ENCODE data around the gene NTF4.

Gene NTF4

DNA sequence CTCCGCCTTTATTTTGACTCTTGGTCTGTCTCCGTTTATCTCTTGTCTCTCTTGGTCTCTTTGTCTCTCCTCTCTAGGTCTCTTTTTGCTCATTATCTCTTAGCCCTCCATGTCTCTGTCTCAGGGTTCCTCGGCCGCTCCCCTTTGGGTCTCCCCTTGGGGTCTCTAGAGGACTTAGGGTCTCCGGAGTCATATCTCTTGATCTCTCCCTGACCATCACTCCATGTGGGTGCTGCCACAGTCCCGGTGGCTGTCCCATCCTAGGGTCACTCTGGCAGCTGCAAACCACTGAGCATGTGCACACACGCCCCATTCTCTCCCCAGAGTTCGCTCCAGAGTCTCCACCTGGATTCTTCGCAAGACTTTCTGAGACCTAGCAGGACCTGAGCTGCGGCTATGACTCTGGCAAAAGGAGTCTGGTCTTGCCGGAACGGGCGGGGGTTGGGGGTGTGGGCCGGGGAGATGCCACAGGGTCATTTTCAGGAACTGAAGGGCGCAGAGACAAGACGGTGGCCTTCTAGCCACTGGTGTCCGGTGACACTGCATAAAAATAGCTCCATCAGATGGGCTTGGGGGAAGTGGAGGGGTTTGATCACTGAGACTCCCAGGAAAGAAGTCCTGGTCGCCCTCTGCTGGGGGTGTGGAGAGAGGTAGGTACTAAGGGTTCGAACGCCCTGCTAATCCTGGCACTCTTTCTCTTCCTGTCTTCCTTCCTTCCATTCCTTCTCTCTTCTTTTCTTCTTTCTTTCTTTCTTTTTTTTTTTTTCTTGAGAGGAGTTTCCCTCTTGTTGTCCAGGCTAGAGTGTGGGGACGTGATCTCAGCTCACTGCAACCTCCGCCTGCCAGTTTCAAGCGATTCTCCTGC lies 9.1 kb upstream of the NTF4 start:
- Histone ChIP-seq H3K4me1 (ENCODE audit: insufficient read depth, insufficient read length) (peaks cover 2% of the 10 kb centered on the region), H3K27me3 (ENCODE audit: insufficient read depth, insufficient read length) (peaks cover 33% of the 10 kb centered on the region), H3K36me3 (ENCODE audit: insufficient read depth, insufficient read length, low read length) (no peaks in the 10 kb centered on the region), H3K9ac (ENCODE audit: insufficient read length, low read depth) (no peak overlapping the region), H3K4me3 (ENCODE audit: insufficient read length, low read depth) (no peak overlapping the region), H3K9me3 (ENCODE audit: insufficient read depth, low read length) (no peaks in the 10 kb centered on the region; the same call in 1 of the 2 replicates)
- no peak for DNase-seq (ENCODE audit: low read depth, low spot score)
- TF ChIP-seq YY1 (IDR thresholded peaks at IDR 0.05; ENCODE audit: insufficient read depth, insufficient read length), result no peak
- TF ChIP-seq ZNF274 (IDR thresholded peaks at IDR 0.05; ENCODE audit: low read depth, low read length), result no peak
- TF ChIP-seq SUZ12 (IDR thresholded peaks at IDR 0.05; ENCODE audit: extremely low read depth, insufficient read depth, insufficient read length), result no peak

DNA sequence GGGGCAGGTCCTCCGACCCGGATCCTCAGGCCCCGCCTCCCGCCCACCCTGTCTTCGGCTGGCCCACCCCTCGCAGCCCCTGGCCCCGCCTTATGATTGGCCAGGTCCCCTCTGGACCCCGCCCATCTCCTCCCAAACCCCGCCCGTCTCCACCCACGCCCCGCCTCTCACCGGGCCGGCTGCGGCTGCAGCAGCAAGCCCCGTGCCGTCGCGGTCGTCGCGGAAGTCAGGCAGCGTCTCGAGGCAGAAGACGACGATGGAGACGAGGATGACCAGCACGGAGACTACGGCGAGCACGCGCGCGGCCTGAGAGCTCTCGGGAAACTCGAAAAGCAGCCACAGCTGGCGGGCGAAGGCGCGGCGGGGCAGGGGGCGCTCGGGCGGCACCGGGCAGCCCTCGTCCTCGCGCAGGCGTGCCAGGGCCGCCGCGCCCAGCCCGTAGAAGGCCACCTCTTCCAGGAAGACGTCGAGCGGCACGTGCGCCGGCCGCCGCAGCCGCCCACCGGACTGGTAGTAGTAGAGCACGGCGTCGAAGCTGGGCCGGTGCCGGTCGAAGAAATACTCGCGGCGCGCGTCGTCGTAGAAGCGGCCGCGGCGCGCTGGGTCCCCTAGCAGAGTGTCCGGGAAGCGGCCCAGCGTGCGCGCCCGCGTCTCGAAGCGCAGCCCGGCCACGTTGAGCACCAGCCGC lies 7.4 kb upstream of the NTF4 start:
- Histone ChIP-seq H3K4me3 (ENCODE audit: insufficient read length, low read depth) (peak overlapping the region; percentile 37), H3K9me3 (ENCODE audit: insufficient read depth, low read length) (no peaks in the 10 kb centered on the region; the same call in 1 of the 2 replicates), H3K27me3 (ENCODE audit: insufficient read depth, insufficient read length) (peaks cover 33% of the 10 kb centered on the region), H3K4me1 (ENCODE audit: insufficient read depth, insufficient read length) (peaks cover 6% of the 10 kb centered on the region), H3K9ac (ENCODE audit: insufficient read length, low read depth) (peak overlapping the region; percentile 50), H3K36me3 (ENCODE audit: insufficient read depth, insufficient read length, low read length) (no peaks in the 10 kb centered on the region)
- DNase-seq (ENCODE audit: low read depth, low spot score), result no peak
- TF ChIP-seq ZNF274 (IDR thresholded peaks at IDR 0.05; ENCODE audit: low read depth, low read length) (no peak), SUZ12 (IDR thresholded peaks at IDR 0.05; ENCODE audit: extremely low read depth, insufficient read depth, insufficient read length) (no peak), YY1 (IDR thresholded peaks at IDR 0.05; ENCODE audit: insufficient read depth, insufficient read length) (no peak)

DNA sequence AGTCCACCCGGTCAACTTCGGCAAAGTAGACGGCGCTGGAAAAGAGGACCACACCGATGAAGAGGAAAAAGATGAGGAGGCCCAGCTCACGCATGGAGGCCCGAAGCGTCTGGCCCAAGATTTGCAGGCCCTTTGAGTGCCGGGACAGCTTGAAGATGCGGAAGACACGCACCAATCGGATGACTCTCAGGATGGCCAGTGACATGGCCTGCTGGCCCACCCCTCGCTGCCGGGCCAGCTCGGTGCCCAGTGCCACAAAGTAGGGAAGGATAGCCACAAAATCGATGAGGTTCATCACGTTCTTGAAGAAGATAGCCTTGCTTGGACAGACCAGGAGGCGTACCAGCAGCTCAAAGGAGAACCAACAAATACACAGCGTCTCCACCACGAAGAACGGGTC lies 5.8 kb upstream of the NTF4 start:
- H3K9ac ChIP-seq (ENCODE audit: insufficient read length, low read depth), result no peak overlapping the region
- no peaks in the 10 kb centered on the region for H3K36me3 ChIP-seq (ENCODE audit: insufficient read depth, insufficient read length, low read length)
- no peaks in the 10 kb centered on the region; the same call in 1 of the 2 replicates for H3K9me3 ChIP-seq (ENCODE audit: insufficient read depth, low read length)
- no peak overlapping the region for H3K4me3 ChIP-seq (ENCODE audit: insufficient read length, low read depth)
- peaks cover 36% of the 10 kb centered on the region for H3K27me3 ChIP-seq (ENCODE audit: insufficient read depth, insufficient read length)
- peaks cover 13% of the 10 kb centered on the region for H3K4me1 ChIP-seq (ENCODE audit: insufficient read depth, insufficient read length)
- no peak for DNase-seq (ENCODE audit: low read depth, low spot score)
- no peak for TF ChIP-seq YY1 (IDR thresholded peaks at IDR 0.05; ENCODE audit: insufficient read depth, insufficient read length)

DNA sequence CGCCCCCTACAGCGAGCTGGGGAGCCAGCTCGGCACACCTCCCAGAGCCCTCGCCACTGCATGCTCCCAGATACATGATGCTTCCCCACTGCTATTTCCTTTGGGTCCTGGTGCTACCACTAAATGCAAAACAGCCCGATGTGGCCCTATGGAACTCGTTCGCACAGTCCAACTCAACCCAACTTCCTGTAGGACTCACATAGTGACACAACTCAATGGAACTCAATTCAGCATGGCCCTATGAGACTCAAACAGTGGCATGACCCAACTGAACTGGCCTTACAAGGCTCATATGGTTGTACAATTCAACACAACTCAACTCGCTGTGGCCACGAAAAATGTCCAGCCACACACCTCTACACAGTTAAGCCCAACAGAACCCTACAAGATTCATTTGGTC lies 4.4 kb upstream of the NTF4 start:
- H3K27me3 ChIP-seq (ENCODE audit: insufficient read depth, insufficient read length), result peaks cover 36% of the 10 kb centered on the region
- TF ChIP-seq ZNF274 (IDR thresholded peaks at IDR 0.05; ENCODE audit: low read depth, low read length) (no peak), YY1 (IDR thresholded peaks at IDR 0.05; ENCODE audit: insufficient read depth, insufficient read length) (no peak), SUZ12 (IDR thresholded peaks at IDR 0.05; ENCODE audit: extremely low read depth, insufficient read depth, insufficient read length) (no peak)
- no peaks in the 10 kb centered on the region for H3K36me3 ChIP-seq (ENCODE audit: insufficient read depth, insufficient read length, low read length)

DNA sequence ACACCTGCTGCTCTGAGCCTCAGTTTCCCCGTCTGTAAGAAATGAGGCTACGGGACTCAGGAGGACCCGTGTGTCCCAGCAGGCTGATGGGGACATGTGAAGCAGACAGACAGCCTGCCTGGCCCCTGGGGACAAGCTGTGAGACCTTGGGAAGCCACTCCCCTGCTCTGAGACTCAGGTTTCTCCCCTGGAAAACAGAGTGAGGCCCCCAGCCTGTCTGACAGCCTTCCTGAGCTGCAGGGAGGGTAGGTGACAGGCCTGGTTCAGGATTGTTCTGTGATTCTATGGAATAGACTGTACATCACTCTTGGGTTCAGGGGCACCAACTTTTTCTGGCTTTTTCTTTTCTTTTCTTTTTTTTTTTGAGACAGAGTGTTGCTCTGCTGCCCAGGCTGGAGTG lies 2.9 kb upstream of the NTF4 start:
- Histone ChIP-seq H3K9ac (ENCODE audit: insufficient read length, low read depth) (no peak overlapping the region), H3K27me3 (ENCODE audit: insufficient read depth, insufficient read length) (peaks cover 25% of the 10 kb centered on the region), H3K4me3 (ENCODE audit: insufficient read length, low read depth) (no peak overlapping the region), H3K4me1 (ENCODE audit: insufficient read depth, insufficient read length) (peaks cover 19% of the 10 kb centered on the region), H3K36me3 (ENCODE audit: insufficient read depth, insufficient read length, low read length) (no peaks in the 10 kb centered on the region), H3K9me3 (ENCODE audit: insufficient read depth, low read length) (no peaks in the 10 kb centered on the region; the same call in 1 of the 2 replicates)
- TF ChIP-seq ZNF274 (IDR thresholded peaks at IDR 0.05; ENCODE audit: low read depth, low read length) (no peak), YY1 (IDR thresholded peaks at IDR 0.05; ENCODE audit: insufficient read depth, insufficient read length) (no peak), SUZ12 (IDR thresholded peaks at IDR 0.05; ENCODE audit: extremely low read depth, insufficient read depth, insufficient read length) (no peak)
- DNase-seq (ENCODE audit: low read depth, low spot score), result no peak

More for the DNA sequence above, 4.4 kb upstream of the NTF4 start:
- Histone ChIP-seq H3K4me3 (ENCODE audit: insufficient read length, low read depth) (no peak overlapping the region), H3K9ac (ENCODE audit: insufficient read length, low read depth) (no peak overlapping the region), H3K9me3 (ENCODE audit: insufficient read depth, low read length) (no peaks in the 10 kb centered on the region; the same call in 1 of the 2 replicates), H3K4me1 (ENCODE audit: insufficient read depth, insufficient read length) (peaks cover 18% of the 10 kb centered on the region)
- no peak for DNase-seq (ENCODE audit: low read depth, low spot score)

DNA sequence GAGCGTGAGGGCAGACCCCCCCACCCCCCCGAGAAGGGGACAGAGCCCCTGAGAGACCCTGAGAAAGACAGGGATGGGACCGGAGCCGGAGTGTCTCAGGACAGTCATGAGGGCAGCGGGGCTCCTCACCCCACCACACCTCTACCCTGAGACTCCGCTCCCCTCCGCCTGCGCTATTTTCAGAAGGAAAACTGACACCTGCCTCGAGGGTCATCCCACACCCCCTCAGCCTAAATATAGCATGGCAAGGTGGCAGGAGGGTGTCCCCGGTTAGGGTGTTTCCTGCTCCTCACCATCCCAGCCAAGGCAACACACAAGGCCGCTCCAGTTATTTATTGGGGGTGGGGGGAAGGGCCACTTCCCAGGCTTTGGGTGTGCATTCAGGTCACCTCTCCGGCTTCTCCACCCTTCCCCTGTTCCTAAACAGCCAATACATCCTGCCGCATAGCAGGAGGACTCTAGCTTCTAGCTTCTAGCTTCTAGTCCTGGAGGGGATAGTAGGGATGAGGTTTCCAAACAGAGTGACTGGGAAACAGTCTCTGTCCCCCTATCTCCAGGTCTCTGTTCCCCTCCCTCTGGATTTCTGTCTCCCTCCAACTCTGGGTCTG lies 1.4 kb upstream of the NTF4 start:
- no peak for TF ChIP-seq ZNF274 (IDR thresholded peaks at IDR 0.05; ENCODE audit: low read depth, low read length)
- no peak for TF ChIP-seq SUZ12 (IDR thresholded peaks at IDR 0.05; ENCODE audit: extremely low read depth, insufficient read depth, insufficient read length)
- no peak for TF ChIP-seq YY1 (IDR thresholded peaks at IDR 0.05; ENCODE audit: insufficient read depth, insufficient read length)
- Histone ChIP-seq H3K27me3 (ENCODE audit: insufficient read depth, insufficient read length) (peaks cover 24% of the 10 kb centered on the region), H3K4me1 (ENCODE audit: insufficient read depth, insufficient read length) (peaks cover 19% of the 10 kb centered on the region), H3K9me3 (ENCODE audit: insufficient read depth, low read length) (no peaks in the 10 kb centered on the region; the same call in 1 of the 2 replicates), H3K4me3 (ENCODE audit: insufficient read length, low read depth) (no peak overlapping the region), H3K9ac (ENCODE audit: insufficient read length, low read depth) (no peak overlapping the region), H3K36me3 (ENCODE audit: insufficient read depth, insufficient read length, low read length) (no peaks in the 10 kb centered on the region)
- no peak for DNase-seq (ENCODE audit: low read depth, low spot score)
